HG03558 (cell line): ENCODE measurements around the gene S100A13.
"Not testable (repeated sequence)": the region's sequence is repeated elsewhere in the genome, so short reads cannot be mapped to it uniquely, and the experiment has no call there.

ENCODE experiments used
- ATAC-seq: cut with Tn5 transposase; IDR thresholded peaks from one replicate; pipeline ENCODE4 v1.9.1; 2021; ENCODE audit warnings: moderate number of reproducible peaks; ENCODE audit not compliant: unreplicated experiment; ENCODE audit errors: extremely low read depth

The S100A13 gene

GRCh38 chr1:153649137-153649862, 22.0 kb upstream of the S100A13 start:
- no peak for ATAC-seq

DNA sequence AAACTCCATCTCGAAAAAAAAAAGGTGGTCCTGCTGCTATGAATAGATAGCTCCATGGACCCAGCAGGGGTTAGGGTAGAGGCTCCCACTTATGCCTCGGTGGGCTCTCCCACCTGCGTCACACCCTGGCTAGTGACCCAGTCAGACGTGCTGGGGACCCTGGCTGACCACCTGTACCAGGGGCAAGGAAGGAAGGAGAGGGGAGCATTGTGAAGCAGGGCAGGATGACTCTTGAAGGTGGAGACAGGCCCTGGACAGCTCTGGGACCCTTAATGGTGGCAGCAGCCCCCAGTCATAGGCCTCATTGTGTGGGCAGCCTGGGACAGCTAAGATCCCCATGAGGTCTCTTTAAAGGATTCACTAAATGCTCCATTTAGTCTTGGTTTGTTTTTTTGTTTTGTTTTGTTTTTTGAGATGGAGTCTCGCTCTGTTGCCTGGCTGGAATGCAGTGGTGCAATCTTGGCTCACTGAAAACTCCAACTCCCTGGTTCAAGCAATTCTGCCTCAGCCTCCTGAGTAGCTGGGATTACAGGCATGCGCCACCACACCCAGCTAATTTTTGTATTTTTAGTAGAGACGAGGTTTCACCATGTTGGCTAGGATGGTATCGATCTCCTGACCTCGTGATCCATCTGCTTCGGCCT, 20.8 kb upstream of the S100A13 start:
- no peak for ATAC-seq

- no peak for ATAC-seq
Observed at GRCh38 chr1:153647346-153647714, 20.0 kb upstream of the S100A13 start.

GRCh38 chr1:153646672-153647345, 19.5 kb upstream of the S100A13 start:
- no peak for ATAC-seq

DNA sequence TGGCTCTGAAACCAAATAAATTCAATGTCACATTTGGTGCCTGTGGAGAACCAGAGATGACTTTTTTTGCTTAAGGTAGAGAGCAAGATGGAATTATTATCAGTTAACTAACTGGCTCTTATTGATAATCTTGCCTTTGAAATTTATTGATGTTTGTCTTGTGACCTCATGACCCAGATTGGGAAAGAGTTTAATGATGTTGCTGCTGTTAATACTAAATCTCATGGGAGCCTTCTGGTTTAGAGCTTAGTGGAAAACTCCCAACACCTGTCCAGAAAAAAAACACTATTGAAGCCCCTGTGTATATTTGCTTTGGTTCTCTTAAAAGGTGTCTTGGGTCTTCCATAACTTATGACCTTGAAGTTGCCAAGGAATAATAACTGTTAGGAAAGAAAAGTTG, 16.5 kb upstream of the S100A13 start:
- ATAC-seq: no peak

DNA sequence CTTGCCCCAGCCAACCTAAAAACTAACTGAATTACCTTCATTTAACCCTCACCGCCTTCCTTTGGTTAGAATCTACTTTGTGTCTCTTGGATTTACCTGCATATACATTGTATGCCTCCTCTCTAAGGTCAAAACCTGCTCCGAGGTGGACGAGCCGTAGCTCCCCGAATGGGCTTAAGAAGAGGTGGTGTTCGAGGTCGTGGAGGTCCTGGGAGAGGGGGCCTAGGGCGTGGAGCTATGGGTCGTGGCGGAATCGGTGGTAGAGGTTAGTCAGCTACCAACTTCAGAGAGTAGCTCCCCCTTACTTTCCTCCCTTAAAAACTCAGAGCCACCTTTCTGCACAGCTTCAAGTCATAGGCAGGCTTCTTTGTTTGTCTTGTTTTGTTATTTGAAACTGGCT, 15.8 kb upstream of the S100A13 start:
- no peak for ATAC-seq

GRCh38 chr1:153642161-153642560, 14.9 kb upstream of the S100A13 start:
- no peak for ATAC-seq

- ATAC-seq: no peak
Observed at GRCh38 chr1:153640861-153641260, 13.6 kb upstream of the S100A13 start.

GRCh38 chr1:153640213-153640612, 12.9 kb upstream of the S100A13 start:
- not testable (repeated sequence) for ATAC-seq

DNA sequence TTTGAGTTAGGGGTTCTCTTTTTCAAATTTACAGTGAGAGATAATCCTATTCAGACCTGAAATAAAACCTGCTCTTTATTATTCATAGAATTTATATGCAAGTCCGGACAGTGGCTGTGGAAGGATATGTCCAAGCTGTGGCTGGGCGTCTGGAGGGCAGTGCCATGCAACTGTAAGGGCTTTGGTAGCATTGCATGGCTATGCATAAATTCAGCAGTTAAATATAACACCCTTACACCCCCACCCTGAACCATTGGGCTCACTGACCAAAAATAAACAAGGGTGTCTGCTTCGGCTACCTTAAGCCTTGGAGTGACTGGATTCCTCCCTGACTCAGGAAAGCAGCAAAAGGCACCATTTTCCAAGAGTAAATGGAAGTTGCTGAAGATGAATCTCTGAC, 12.0 kb upstream of the S100A13 start:
- no peak for ATAC-seq

DNA sequence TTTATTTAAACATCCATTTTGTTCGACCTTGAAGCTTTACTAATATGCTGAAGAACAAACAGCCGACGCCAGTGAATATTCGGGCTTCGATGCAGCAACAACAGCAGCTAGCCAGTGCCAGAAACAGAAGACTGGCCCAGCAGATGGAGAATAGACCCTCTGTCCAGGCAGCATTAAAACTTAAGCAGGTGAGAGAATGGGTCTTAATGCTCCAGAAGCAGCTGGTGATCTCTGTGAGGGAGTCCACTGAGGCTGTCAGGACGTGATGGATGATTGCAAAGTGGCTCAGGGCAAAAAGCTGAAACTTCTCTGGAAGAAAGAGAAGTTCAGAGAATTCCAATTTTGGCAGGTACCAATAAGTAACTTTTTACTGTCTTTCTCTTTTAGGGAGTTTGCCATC, 11.0 kb upstream of the S100A13 start:
- no peak for ATAC-seq

DNA sequence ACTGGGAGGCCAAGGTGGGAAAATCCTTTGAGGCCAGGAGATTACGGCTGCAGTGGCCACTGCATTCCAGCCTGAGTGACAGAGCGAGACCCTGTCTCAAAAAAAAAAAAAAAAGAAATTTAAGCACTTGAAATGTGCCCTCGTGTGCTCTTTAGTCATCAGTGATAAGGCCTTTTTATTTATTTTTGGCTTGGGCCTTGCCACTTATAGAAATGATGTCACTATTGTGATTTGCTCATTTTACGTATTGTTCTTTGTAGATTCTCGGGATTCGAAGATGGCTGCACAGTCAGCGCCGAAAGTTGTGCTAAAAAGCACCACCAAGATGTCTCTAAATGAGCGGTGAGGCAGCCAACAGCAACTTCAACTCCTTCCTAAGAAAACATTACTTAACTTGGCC, 9.0 kb upstream of the S100A13 start:
- ATAC-seq: no peak

DNA sequence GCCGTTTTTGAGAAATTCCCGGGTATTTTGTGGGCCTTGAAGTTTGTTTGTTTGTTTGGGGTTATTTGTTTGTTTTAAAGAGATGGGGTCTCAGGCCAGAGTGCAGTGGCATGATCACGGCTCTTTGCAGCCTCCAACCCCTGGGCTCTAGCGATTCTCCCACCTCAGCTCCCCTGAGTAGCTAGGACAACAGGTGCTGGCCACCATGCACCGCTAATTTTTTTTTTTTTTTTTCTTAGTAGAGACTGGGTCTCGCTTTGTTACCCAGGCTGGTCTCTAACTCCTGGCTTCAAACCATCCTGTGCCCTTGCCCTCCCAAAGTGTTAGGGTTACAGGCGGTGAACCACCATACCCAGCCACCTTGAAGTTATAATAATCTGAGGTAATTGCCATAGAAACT, 8.6 kb upstream of the S100A13 start:
- ATAC-seq: no peak

- ATAC-seq: peak; percentile 76
Observed at GRCh38 chr1:153633754-153634665, 6.7 kb upstream of the S100A13 start, which contains the start of gene CHTOP. CHTOP (plus strand) TSS chr1:153634066; CDS start chr1:153636589, 2,523 bp downstream.

DNA sequence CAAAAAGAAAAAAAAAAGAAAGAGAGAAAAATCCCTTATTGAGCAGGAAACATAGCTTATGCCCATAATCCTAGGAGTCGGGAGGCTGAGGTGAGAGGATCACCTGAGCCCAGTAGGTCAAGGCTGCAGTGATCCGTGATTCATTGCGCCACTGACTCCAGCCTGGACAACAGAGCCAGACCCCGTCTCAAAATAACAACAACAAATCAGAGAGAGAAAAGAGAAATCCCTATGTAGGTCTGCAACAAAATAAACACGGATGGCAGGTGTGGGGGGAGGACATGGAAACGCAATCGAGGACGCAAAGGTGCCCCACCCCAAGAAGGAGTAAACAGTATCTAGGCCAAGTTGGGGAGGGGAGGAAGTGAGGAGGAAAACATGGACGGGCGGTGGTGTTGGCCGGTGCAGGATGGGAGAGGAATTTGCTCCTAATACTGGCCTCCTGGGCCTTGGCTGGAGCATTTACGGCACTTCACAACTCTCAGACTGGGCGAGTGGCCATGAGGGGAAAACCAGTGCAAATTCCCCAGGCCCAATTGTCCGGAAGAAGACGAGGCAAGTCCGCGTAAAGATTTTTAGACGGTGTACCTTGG, 6.0 kb upstream of the S100A13 start:
- no peak for ATAC-seq

- ATAC-seq: no peak
Observed at GRCh38 chr1:153631047-153632022, 4.0 kb upstream of the S100A13 start.

- ATAC-seq: no peak
Observed at GRCh38 chr1:153630384-153630783, 3.1 kb upstream of the S100A13 start.

- no peak for ATAC-seq
Observed at GRCh38 chr1:153629971-153630370, 2.7 kb upstream of the S100A13 start.

DNA sequence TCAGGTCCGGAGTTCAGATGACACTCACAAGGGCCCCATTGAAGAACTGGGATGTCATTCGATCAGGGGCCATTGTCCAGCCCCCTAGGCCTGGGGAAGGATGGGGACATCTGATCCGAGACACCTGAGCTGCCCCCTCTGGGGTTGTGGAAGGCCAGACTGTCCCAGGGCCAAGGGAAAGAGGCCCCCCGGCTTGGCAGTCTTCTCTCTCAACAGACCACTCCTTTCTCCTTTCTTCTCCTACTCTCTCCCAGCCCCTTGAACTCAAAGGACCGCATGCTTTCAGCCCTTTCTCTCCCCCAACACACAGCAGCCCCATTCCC, 2.0 kb upstream of the S100A13 start:
- no peak for ATAC-seq
